IMR-90 (cell line): ENCODE measurements around the gene TCERG1L. TPM values are rescaled to one million over a fixed set of nuclear protein-coding genes. Genes with fewer than 3 reads are reported as not detected.

Experiments
- ATAC-seq: fragments of 200-7000 bp; cut with Tn5 transposase; 2 replicates; pipeline ENCODE4 v1.9.1; 2020; ENCODE audit warnings: low read depth, mild to moderate bottlenecking, moderate library complexity
- BruUV-seq: library from RNA; stranded (reverse); fragments of 400-500 nt; replicated peaks from 2 replicates; lab custom pipeline; 2021; lab: Mats Ljungman, UMichigan
- CTCF ChIA-PET: fragments of 300-600 bp; formaldehyde crosslinking; extraction: SDS; loops from one replicate; lab custom pipeline; 2021; ENCODE audit warnings: antibody characterized with exemption; lab: Yijun Ruan, JAX
- POLR2A ChIA-PET: fragments of 300-600 bp; sonication (Branson Sonifier 250); formaldehyde crosslinking; loops from one replicate; lab custom pipeline; 2022; ENCODE audit warnings: antibody characterized with exemption; ENCODE audit not compliant: unreplicated experiment; lab: Charles Lee
- DNase-seq: peaks from one replicate; pipeline ENCODE4 v3.0.0; 2013
- H2AFZ ChIP-seq: replicated peaks from 2 replicates; pipeline ENCODE3; 2013; ENCODE audit warnings: low read length, mild to moderate bottlenecking; ENCODE audit not compliant: poor library complexity
- H2AK5ac ChIP-seq: 2 replicates; pipeline ENCODE4 v1.6.1; 2013; ENCODE audit warnings: low read depth, low read length, inconsistent platforms
- H2AK9ac ChIP-seq: replicated peaks from 2 replicates; pipeline ENCODE3; 2013; ENCODE audit warnings: mild to moderate bottlenecking, low read depth, low read length, moderate library complexity; ENCODE audit not compliant: poor library complexity
- H2BK120ac ChIP-seq: 2 replicates; pipeline ENCODE4 v1.6.1; 2013; ENCODE audit warnings: low read depth, low read length, inconsistent platforms
- H2BK15ac ChIP-seq: 3 replicates; pipeline ENCODE4 v1.6.1; 2013; ENCODE audit warnings: low read depth, low read length, inconsistent platforms
- H2BK20ac ChIP-seq: 2 replicates; pipeline ENCODE4 v1.6.1; 2013; ENCODE audit warnings: low read depth, mild to moderate bottlenecking, inconsistent platforms, low read length, moderate library complexity
- H2BK5ac ChIP-seq: 2 replicates; pipeline ENCODE4 v1.6.1; 2013; ENCODE audit warnings: mild to moderate bottlenecking, low read depth, low read length, inconsistent platforms; ENCODE audit not compliant: poor library complexity, severe bottlenecking
- H3K14ac ChIP-seq: replicated peaks from 2 replicates; pipeline ENCODE4 v1.6.1; 2013; ENCODE audit warnings: low read depth, low read length, inconsistent platforms
- H3K18ac ChIP-seq: 2 replicates; pipeline ENCODE4 v1.6.1; 2013; ENCODE audit warnings: low read depth, low read length, control low read depth
- H3K23ac ChIP-seq: 2 replicates; pipeline ENCODE4 v1.6.1; 2013; ENCODE audit warnings: low read depth, low read length, inconsistent platforms
- H3K27ac ChIP-seq: 2 replicates; pipeline ENCODE4 v1.5.1; 2013; ENCODE audit warnings: mild to moderate bottlenecking, control low read depth, low read length; ENCODE audit not compliant: insufficient read depth
- H3K27me3 ChIP-seq: 2 replicates; pipeline ENCODE4 v1.6.1; 2013; ENCODE audit warnings: low read length; ENCODE audit not compliant: control insufficient read depth, insufficient read depth
- H3K36me3 ChIP-seq: 2 replicates; pipeline ENCODE4 v1.6.1; 2013; ENCODE audit warnings: low read length, mixed read lengths; ENCODE audit not compliant: control insufficient read depth, insufficient read depth
- H3K4ac ChIP-seq: 2 replicates; pipeline ENCODE4 v1.6.1; 2013; ENCODE audit warnings: low read depth, low read length, inconsistent platforms
- H3K4me1 ChIP-seq: 2 replicates; pipeline ENCODE4 v1.6.1; 2013; ENCODE audit warnings: low read length, mixed read lengths; ENCODE audit not compliant: control insufficient read depth, insufficient read depth
- H3K4me2 ChIP-seq: 2 replicates; pipeline ENCODE4 v1.6.1; 2013; ENCODE audit warnings: low read depth, mild to moderate bottlenecking, control low read depth, low read length, moderate library complexity
- H3K4me3 ChIP-seq: 2 replicates; pipeline ENCODE4 v1.5.1; 2013; ENCODE audit warnings: low read depth, mild to moderate bottlenecking, control low read depth, low read length, moderate library complexity; ENCODE audit not compliant: insufficient read depth
- H3K56ac ChIP-seq: 2 replicates; pipeline ENCODE4 v1.6.1; 2013; ENCODE audit warnings: low read length, inconsistent platforms; ENCODE audit not compliant: insufficient read depth; ENCODE audit errors: extremely low read depth
- H3K79me1 ChIP-seq, 2 experiments: 2 replicates each; pipeline ENCODE4 v1.6.1; 2013; ENCODE audit warnings: low read length in 2 of 2, inconsistent platforms in 1 of 2, low read depth in 1 of 2
- H3K9ac ChIP-seq: 2 replicates; pipeline ENCODE4 v1.6.1; 2013; ENCODE audit warnings: low read depth, low read length, control low read depth
- H3K9me1 ChIP-seq: 2 replicates; pipeline ENCODE4 v1.6.1; 2013; ENCODE audit warnings: low read length, inconsistent platforms; ENCODE audit not compliant: insufficient read depth
- H3K9me3 ChIP-seq: 2 replicates; pipeline ENCODE4 v1.6.1; 2013; ENCODE audit warnings: low read length; ENCODE audit not compliant: control insufficient read depth, insufficient read depth
- H4K20me1 ChIP-seq: 2 replicates; pipeline ENCODE4 v1.6.1; 2013; ENCODE audit warnings: low read length, inconsistent platforms; ENCODE audit not compliant: insufficient read depth
- H4K5ac ChIP-seq: 2 replicates; pipeline ENCODE4 v1.6.1; 2013; ENCODE audit warnings: mild to moderate bottlenecking, low read depth, low read length, control low read depth
- H4K8ac ChIP-seq, 2 experiments: 2 replicates each; pipeline ENCODE4 v1.6.1; 2013; ENCODE audit warnings: low read depth in 2 of 2, low read length in 2 of 2, control low read depth in 1 of 2, inconsistent platforms in 1 of 2
- H4K91ac ChIP-seq: 2 replicates; pipeline ENCODE4 v1.6.1; 2013; ENCODE audit warnings: low read depth, low read length, inconsistent platforms; ENCODE audit not compliant: insufficient read depth
- BHLHE40 ChIP-seq: fragments of 150-350 bp; IDR thresholded peaks from 2 replicates; pipeline ENCODE4 v1.6.1; 2016; ENCODE audit warnings: mild to moderate bottlenecking, low read depth, low read length
- CEBPB ChIP-seq: IDR thresholded peaks from 2 replicates; pipeline ENCODE4 v1.6.1; 2012; ENCODE audit warnings: low read depth, low read length, improper control_type of control experiment
- CHD1 ChIP-seq: IDR thresholded peaks from 2 replicates; pipeline ENCODE4 v1.6.1; 2012; ENCODE audit warnings: low read depth, low read length, improper control_type of control experiment
- FOS ChIP-seq: fragments of 150-350 bp; IDR thresholded peaks from 2 replicates; pipeline ENCODE4 v1.6.1; 2016; ENCODE audit warnings: low read depth, low read length
- MAFK ChIP-seq: IDR thresholded peaks from 2 replicates; pipeline ENCODE4 v1.6.1; 2012; ENCODE audit warnings: low read depth, low read length, improper control_type of control experiment
- MAZ ChIP-seq: IDR thresholded peaks from 2 replicates; pipeline ENCODE4 v1.6.1; 2012; ENCODE audit warnings: low read depth, mild to moderate bottlenecking, low read length, improper control_type of control experiment, moderate library complexity, borderline replicate concordance
- MXI1 ChIP-seq: IDR thresholded peaks from 2 replicates; pipeline ENCODE4 v1.6.1; 2012; ENCODE audit warnings: low read depth, mild to moderate bottlenecking, low read length, moderate library complexity, borderline replicate concordance
- NFE2L2 ChIP-seq: fragments of 150-350 bp; IDR thresholded peaks from 2 replicates; pipeline ENCODE4 v1.6.1; 2016; ENCODE audit warnings: low read depth, mild to moderate bottlenecking, low read length
- POLR2A ChIP-seq: IDR thresholded peaks from 2 replicates; pipeline ENCODE4 v1.6.1; 2012; ENCODE audit warnings: mild to moderate bottlenecking, low read depth, low read length
- RAD21 ChIP-seq: IDR thresholded peaks from 2 replicates; pipeline ENCODE4 v1.6.1; 2012; ENCODE audit warnings: low read length, improper control_type of control experiment
- RCOR1 ChIP-seq: IDR thresholded peaks from 2 replicates; pipeline ENCODE4 v1.6.1; 2012; ENCODE audit warnings: mild to moderate bottlenecking, low read length, improper control_type of control experiment; ENCODE audit not compliant: insufficient replicate concordance
- RFX5 ChIP-seq: IDR thresholded peaks from 2 replicates; pipeline ENCODE4 v1.8.0; 2012; ENCODE audit warnings: low read depth, mild to moderate bottlenecking, low read length, moderate library complexity
- SMC3 ChIP-seq: fragments of 150-350 bp; IDR thresholded peaks from 2 replicates; pipeline ENCODE4 v1.6.1; 2016; ENCODE audit warnings: low read depth, mild to moderate bottlenecking, antibody characterized with exemption, low read length, moderate library complexity
- WGBS, 2 experiments: methylation state at CpG; one replicate each; pipeline versions ENCODE4 v1.1.5 to v1.1.7; 2013; ENCODE audit warnings: missing lambda C conversion rate in 2 of 2; ENCODE audit not compliant: insufficient read length in 1 of 2; ENCODE audit errors: extremely low coverage in 2 of 2; 5-methylcytosine and 5-hydroxymethylcytosine counted together
- dilution Hi-C: fragments of 300-500 bp; cut with HindIII; formaldehyde crosslinking; loops from one replicate; pipeline ENCODE4 v1.14.3; 2018; ENCODE audit warnings: low sequenced_read_pairs; ENCODE audit not compliant: unreplicated experiment
- in situ Hi-C: fragments of 300-500 bp; cut with MboI; formaldehyde crosslinking; loops from 3 replicates; pipeline ENCODE4 v1.14.3; 2019; ENCODE audit warnings: low sequenced_read_pairs, inconsistent platforms, mixed read lengths
- intact Hi-C: fragments of 100-400 bp; cut with micrococcal nuclease; formaldehyde crosslinking; loops from 2 replicates; pipeline ENCODE4 v1.10.0; 2022
- polyA plus RNA-seq, 3 experiments: library from polyadenylated mRNA; depleted of rRNA; stranded (reverse); fragments of >200 nt; gene quantifications; 2 replicates each; pipeline ENCODE4 v1.2.3, GENCODE V29; 2012; ENCODE audit warnings: low replicate concordance in 1 of 3
- total RNA-seq: library from RNA; depleted of rRNA; stranded (reverse); fragments of >200 nt; gene quantifications from 2 replicates; pipeline ENCODE4 v1.2.3, GENCODE V29; 2012
- TF ChIP-seq, protein P1 (sequence below): fragments of 150-350 bp; IDR thresholded peaks from 2 replicates; pipeline ENCODE4 v1.6.1; 2016; ENCODE audit warnings: low read depth, mild to moderate bottlenecking, low read length, moderate library complexity, borderline replicate concordance
- TF ChIP-seq, protein P2 (sequence below): fragments of 150-350 bp; IDR thresholded peaks from 2 replicates; pipeline ENCODE4 v1.6.1; 2017; ENCODE audit warnings: mild to moderate bottlenecking, antibody characterized with exemption, low read length, low read depth
- TF ChIP-seq, protein P3 (sequence below): conservative IDR thresholded peaks from 2 replicates; pipeline ENCODE4 v1.5.1; 2012; ENCODE audit warnings: mild to moderate bottlenecking, low read depth, low read length, improper control_type of control experiment

TCERG1L gene
- total and polyA plus RNA-seq, 2 of the 4 experiments (the other 2 are of a cell fraction): not detected

DNA sequence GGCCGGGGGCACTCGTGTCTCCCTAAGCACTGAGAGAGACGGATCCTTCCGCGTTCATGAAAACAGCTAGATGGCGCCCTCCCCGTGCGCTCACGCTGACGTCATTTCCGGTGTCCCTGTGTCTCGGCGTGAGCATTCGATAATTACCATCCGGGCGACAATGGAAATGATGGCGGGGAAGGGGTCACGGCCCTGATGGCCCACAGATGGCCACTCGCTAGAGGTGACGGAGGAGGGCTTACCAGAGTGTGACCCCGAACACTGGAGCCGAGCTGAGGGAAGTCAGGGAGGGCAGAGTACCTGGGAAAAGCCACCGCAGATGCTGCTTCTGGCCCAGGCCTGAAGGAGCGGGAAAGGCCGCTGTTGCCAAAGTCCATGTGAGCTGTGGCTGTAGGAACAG, 222.9 kb downstream of the TCERG1L start:
- Histone ChIP-seq H2AK5ac (no peak overlapping the region), H2BK15ac (no peak overlapping the region), H2BK5ac (no peak overlapping the region), H3K23ac (no peak overlapping the region), H3K27ac (no peak overlapping the region), H3K27me3 (no peaks in the 10 kb centered on the region), H3K9ac (no peak overlapping the region), H3K9me3 (peaks cover 64% of the 10 kb centered on the region), H3K9me1 (no peaks in the 10 kb centered on the region), H3K4me1 (no peaks in the 10 kb centered on the region), H3K36me3 (no peaks in the 10 kb centered on the region), H3K14ac (no peak overlapping the region), H3K56ac (no peak overlapping the region), H3K79me1 (no peaks in the 10 kb centered on the region), H3K4me2 (no peak overlapping the region), H2BK120ac (no peak overlapping the region), H4K5ac (no peak overlapping the region), H3K18ac (no peak overlapping the region), H3K4ac (no peak overlapping the region), H2BK20ac (no peak overlapping the region), H3K4me3 (no peak overlapping the region), H4K8ac (no peak overlapping the region), H4K91ac (no peak overlapping the region), H4K20me1 (no peaks in the 10 kb centered on the region), H2AFZ (no peak overlapping the region), H2AK9ac (no peak overlapping the region)
- dilution Hi-C loops (no loop called here), in situ Hi-C loops (no loop called here), intact Hi-C loops (no loop called here)
- WGBS, 2 experiments: 76% methylated on average over 21 of the region's 25 CpGs; no CpG with 5 or more reads in 1 of the 2 experiments
- CTCF ChIA-PET: no interaction called here
- POLR2A ChIA-PET: no interaction called here
- no TSS peak for BruUV-seq
- DNase-seq: no peak
- no peak for TF ChIP-seq NFE2L2
- TF ChIP-seq, protein P1, sequence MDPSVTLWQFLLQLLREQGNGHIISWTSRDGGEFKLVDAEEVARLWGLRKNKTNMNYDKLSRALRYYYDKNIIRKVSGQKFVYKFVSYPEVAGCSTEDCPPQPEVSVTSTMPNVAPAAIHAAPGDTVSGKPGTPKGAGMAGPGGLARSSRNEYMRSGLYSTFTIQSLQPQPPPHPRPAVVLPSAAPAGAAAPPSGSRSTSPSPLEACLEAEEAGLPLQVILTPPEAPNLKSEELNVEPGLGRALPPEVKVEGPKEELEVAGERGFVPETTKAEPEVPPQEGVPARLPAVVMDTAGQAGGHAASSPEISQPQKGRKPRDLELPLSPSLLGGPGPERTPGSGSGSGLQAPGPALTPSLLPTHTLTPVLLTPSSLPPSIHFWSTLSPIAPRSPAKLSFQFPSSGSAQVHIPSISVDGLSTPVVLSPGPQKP: no peak
- TF ChIP-seq MAFK: no peak
- TF ChIP-seq SMC3: no peak
- no peak for TF ChIP-seq RCOR1
- TF ChIP-seq, protein P2, sequence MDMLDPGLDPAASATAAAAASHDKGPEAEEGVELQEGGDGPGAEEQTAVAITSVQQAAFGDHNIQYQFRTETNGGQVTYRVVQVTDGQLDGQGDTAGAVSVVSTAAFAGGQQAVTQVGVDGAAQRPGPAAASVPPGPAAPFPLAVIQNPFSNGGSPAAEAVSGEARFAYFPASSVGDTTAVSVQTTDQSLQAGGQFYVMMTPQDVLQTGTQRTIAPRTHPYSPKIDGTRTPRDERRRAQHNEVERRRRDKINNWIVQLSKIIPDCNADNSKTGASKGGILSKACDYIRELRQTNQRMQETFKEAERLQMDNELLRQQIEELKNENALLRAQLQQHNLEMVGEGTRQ: no peak
- TF ChIP-seq, protein P3, sequence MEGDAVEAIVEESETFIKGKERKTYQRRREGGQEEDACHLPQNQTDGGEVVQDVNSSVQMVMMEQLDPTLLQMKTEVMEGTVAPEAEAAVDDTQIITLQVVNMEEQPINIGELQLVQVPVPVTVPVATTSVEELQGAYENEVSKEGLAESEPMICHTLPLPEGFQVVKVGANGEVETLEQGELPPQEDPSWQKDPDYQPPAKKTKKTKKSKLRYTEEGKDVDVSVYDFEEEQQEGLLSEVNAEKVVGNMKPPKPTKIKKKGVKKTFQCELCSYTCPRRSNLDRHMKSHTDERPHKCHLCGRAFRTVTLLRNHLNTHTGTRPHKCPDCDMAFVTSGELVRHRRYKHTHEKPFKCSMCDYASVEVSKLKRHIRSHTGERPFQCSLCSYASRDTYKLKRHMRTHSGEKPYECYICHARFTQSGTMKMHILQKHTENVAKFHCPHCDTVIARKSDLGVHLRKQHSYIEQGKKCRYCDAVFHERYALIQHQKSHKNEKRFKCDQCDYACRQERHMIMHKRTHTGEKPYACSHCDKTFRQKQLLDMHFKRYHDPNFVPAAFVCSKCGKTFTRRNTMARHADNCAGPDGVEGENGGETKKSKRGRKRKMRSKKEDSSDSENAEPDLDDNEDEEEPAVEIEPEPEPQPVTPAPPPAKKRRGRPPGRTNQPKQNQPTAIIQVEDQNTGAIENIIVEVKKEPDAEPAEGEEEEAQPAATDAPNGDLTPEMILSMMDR: no peak
- TF ChIP-seq CHD1: no peak
- TF ChIP-seq BHLHE40: no peak
- TF ChIP-seq MAZ: no peak
- no peak for TF ChIP-seq FOS
- no peak for TF ChIP-seq RAD21
- TF ChIP-seq MXI1: no peak
- no peak for TF ChIP-seq CEBPB
- TF ChIP-seq RFX5: no peak
- no peak for TF ChIP-seq POLR2A
- no peak for ATAC-seq
